Fibroblast of upper back skin (primary cell): ENCODE measurements around the gene SMOC2.
"Not testable (repeated sequence)": the region's sequence is repeated elsewhere in the genome, so short reads cannot be mapped to it uniquely, and the experiment has no call there.

Source experiments
- DNase-seq: peaks from one replicate; pipeline ENCODE4 v3.0.0-alpha.2; 2013

SMOC2 gene

DNA sequence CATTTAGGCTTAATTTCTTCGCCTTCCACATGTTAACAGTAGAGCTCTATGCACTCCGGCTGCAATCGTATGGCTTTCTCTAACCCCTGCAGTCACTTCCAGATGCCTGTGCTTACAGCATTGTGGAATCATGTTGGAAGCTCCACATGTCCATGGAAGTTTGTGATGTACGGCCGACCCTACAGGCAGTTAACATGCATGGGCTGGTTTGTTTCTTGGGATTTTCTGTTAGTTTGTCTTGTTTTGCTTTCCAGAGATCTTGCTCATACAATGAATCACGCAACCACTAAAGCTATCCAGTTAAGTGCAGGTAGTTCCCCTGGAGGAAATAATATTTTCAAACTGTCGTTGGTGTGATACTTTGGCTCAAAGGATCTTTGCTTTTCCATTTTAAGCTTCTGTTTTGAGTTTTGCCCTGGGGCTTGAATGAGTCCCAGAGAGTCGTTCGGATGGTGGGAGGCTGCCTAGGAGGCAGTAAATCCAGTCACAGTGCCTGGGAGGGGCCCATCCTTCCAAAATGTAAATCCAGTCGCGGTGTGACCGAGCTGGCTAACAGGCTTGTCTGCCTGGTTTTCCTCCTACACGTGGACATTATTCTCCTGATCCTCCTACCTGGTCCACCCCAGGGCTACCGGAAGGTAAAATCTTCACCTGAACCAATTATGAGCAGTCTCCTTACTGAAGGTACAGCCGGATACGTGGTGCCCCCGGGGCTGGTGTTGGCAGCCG lies 225.9 kb downstream of the SMOC2 start:
- no peak for DNase-seq

- DNase-seq = no peak
These were observed 226.4 kb downstream of the SMOC2 start for GRCh38 chr6:168667428-168667805.

DNA sequence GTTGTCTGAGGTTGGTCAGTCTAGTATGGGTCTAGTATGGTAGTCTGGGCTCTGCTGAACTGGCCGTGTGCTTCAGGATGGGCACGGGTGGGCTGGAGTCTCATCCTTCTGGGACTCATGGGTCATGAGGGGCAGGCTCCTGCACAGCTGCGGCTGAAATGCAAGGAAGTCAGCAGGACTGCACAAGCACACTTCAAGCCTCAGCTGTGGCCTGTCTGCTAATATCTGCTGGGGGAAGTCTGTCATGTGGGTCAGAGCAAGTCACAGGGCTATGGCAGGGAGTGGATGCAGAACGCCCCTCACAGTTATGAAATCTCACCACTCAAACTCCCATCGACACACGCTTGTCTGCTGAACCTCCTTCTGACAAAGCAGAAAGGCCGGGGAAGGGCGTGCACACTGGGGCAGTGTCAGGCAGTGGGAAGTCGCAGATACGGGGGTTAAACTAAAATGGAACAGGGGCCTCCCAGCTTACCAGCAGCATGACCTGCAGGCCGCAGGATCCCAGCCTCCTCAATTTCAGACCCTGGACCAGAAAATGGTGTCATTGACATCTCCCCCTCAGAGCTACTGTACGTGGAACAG lies 229.5 kb downstream of the SMOC2 start:
- DNase-seq = no peak

GRCh38 chr6:168671028-168671862 lies 230.3 kb downstream of the SMOC2 start:
- no peak for DNase-seq

DNA sequence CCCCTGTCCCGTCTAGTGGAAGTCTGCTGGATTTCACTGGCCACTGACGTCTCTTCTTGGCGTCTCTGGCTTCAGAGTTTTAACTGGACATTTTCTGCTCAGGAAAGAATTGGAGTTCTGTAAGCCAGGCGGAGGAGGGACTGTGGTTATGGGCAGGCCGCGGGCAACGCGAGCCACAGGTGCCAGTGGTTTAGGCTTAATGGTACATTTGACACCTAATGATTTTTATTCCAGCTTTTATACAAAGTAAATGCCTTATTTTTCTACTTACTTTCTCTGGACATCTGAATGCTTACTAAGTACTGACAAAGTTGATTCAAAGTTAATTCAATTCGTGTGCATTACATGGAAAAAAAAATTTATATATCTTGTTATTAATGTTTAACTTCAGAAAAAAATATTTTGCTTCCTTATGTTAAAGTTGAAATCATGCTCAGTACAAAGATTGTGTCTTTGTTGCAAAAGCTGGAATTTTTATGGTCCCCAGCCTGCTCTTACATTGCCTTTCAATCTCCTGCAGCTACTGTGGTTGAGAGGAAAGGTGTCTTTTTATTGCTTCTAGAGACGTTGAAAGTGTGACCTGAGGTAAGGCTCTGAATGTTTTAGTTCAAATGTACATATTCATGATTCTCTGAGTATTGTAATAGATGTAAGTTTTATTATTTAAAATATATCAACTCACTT lies 231.0 kb downstream of the SMOC2 start:
- DNase-seq = no peak

- no peak for DNase-seq
These were observed 233.6 kb downstream of the SMOC2 start for GRCh38 chr6:168674595-168674994.

- no peak for DNase-seq
These were observed 234.4 kb downstream of the SMOC2 start for GRCh38 chr6:168675375-168675774.

GRCh38 chr6:168675933-168676551 lies 235.1 kb downstream of the SMOC2 start:
- DNase-seq = no peak

- DNase-seq = no peak
These were observed 235.8 kb downstream of the SMOC2 start for GRCh38 chr6:168676552-168677322.

GRCh38 chr6:168677323-168677781 lies 236.4 kb downstream of the SMOC2 start:
- DNase-seq = not testable (repeated sequence)

DNA sequence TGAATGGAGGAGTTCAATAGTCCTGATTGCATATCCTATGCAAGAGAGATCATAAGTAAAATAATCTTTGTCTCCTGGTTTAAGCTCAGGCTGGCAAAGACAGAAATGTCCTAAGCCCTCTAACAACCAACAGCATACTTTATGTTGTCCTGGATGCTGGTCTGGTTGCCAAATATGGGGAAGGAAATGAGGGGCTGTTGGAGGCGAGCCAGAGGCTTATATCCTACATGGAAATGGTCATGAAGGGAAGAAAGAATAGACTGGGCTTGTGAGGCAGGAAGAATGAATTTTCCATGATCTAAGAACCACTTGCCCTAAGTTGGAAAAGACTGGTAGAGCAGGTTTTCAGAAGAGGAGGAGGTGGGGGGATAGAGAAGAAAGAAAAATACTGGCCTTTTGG lies 237.1 kb downstream of the SMOC2 start:
- DNase-seq = no peak

DNA sequence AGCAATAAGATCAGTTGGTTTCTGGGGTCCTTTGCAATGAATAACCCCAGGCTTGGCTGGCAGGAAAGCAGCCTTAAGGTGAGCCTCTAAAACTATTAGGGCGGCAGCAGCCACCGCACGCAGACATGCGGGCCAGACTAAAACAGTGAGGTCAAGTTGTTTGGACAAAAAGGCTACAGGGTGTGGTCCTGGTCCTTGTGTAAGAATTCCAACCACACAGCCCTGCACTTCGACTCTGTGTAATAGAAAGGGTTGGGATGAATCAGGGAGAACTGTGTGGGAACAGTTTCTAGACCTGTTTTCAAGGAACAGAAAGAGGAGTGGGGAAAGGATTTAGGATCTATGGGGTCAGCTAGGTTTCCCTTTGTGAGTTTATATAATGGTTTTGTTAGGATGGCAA lies 237.6 kb downstream of the SMOC2 start:
- no peak for DNase-seq

GRCh38 chr6:168681748-168682147 lies 240.8 kb downstream of the SMOC2 start:
- DNase-seq = no peak

DNA sequence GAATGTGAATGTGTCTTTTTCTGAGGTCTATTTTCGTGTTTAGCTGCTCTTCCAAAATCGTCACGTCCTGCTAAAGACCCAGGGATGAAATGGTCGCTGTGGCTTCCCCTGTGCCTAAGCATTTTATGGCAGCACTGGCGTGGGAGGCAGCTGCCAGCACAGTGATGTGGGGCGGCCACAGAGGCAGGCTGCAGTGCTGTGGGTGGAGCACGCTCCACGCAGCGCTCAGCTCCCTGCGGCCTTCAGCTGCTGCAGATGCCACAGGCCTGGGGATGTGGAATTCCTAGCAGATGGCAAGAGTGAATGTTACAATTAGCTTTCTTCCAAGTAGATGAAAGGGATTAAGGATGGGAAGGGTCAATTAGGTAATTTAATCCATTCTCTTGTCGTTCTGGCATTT lies 242.6 kb downstream of the SMOC2 start:
- DNase-seq = no peak

GRCh38 chr6:168684471-168684870 lies 243.5 kb downstream of the SMOC2 start:
- no peak for DNase-seq

GRCh38 chr6:168684906-168685305 lies 243.9 kb downstream of the SMOC2 start:
- DNase-seq = no peak

GRCh38 chr6:168686029-168686738 lies 245.2 kb downstream of the SMOC2 start:
- no peak for DNase-seq

DNA sequence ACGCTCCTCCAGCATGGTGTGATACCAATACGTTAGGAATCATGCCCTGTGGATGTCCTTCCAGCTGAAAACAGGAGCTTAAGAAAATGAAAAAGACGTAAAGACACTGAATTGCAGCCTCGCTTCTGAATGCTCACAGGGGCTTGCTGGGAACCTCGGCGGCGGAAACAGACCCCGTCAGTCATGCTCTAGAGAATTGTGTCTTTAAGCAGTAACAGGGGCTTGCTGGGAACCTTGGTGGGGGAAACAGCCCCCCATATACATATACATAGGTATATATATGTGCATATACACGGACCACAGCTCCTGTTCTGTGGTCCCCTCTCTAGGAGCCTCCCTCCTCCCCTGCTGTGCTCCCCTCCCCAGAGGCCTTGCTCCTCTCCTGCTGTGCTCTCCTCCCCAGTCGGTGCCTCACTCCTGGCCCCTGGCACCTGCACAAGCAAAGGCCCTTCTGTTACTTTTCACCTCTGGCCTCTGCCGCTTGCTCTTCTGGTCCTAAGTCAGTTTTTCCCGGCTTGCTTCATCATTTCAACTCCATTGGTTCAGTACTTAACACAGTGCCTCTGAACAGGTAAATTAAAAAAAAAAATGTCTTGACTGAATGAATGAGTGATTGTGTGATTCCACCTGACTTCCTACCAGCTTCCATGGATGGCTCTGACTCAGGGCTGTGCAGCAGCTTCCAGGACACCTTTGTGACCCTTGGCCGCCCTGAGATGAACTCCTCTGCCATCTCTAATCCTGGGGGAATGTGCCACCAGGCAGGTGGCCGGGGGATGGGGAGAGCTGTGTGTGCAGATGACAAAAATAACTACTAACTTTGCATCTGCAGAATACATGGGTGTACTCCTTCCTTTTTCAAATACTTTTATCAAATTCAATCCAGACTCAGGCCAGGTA lies 246.1 kb downstream of the SMOC2 start:
- no peak for DNase-seq

- no peak for DNase-seq
These were observed 249.3 kb downstream of the SMOC2 start for GRCh38 chr6:168690271-168690670.

DNA sequence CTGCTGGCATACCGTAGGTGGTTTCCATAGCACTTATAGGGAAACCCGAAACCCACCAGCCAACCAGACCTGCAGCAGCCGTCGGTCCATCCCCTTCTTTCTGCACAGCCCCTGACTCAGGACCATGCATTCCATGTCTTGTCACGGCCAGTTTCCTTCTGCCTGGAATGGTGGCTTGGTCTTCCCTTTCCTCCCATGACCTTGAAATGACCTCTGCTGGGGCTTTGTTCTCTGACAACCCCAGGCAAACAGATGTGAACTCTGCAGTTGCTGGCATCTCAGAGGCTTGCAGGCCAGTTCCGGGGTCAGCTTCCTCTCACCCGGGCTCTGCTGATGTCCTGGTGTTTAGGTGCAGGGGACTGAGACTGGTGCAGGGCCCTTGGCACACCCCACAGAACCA lies 250.8 kb downstream of the SMOC2 start:
- DNase-seq = no peak
